Esophagus squamous epithelium (tissue), 5 donors: ENCODE results near the gene LCAT. TPM values are rescaled to one million over a fixed set of nuclear protein-coding genes. Genes with fewer than 3 reads are reported as not detected.
A peak's percentile ranks its signal among the peaks of the same experiment; 100 is the strongest.

Source experiments
- DNase-seq: peaks from one replicate; lab custom pipeline; 2025; lab: John Stamatoyannopoulos, UW
- H3K27ac ChIP-seq, 4 donors: fragments of 200-600 bp; sonication (generic); one replicate each; pipeline ENCODE4 v1.5.1; 2016 to 2019; ENCODE audit warnings: mild to moderate bottlenecking in 1 of 4
- H3K27me3 ChIP-seq, 4 donors: fragments of 200-600 bp; sonication (generic); 1 replicate in 3 of 4; 2 replicates in 1 of 4; pipeline versions ENCODE4 v1.5.1 to v1.6.0; 2017 to 2021; ENCODE audit warnings: antibody characterized with exemption in 1 of 4
- H3K36me3 ChIP-seq, 3 donors: fragments of 200-600 bp; sonication (generic); one replicate each; pipeline ENCODE4 v1.5.1; 2016 to 2019
- H3K4me1 ChIP-seq, 3 donors: fragments of 200-600 bp; sonication (generic); one replicate each; pipeline ENCODE4 v1.5.1; 2017 to 2019
- H3K4me3 ChIP-seq, 4 donors: fragments of 200-600 bp; sonication (generic); 1 replicate in 3 of 4; 2 replicates in 1 of 4; pipeline ENCODE4 v1.5.1; 2016 to 2019; ENCODE audit warnings: mild to moderate bottlenecking in 2 of 4, moderate library complexity in 1 of 4
- H3K9me3 ChIP-seq, 3 donors: fragments of 200-600 bp; sonication (generic); one replicate each; pipeline ENCODE4 v1.5.1; 2016 to 2019
- POLR2A ChIP-seq, 4 donors: fragments of 450-650 bp; IDR thresholded peaks; one replicate each; pipeline ENCODE4 v1.6.1; 2017; ENCODE audit warnings: antibody characterized with exemption in 4 of 4, mild to moderate bottlenecking in 4 of 4, moderate library complexity in 3 of 4
- WGBS, 2 donors: methylation state at CpG; one replicate each; pipeline ENCODE4 v1.1.5; 2018; 5-methylcytosine and 5-hydroxymethylcytosine counted together
- intact Hi-C: fragments of 100-400 bp; cut with DNase I; formaldehyde crosslinking; loops from one replicate; pipeline ENCODE4 v1.15.0; 2022
- total RNA-seq, 4 donors: library from RNA; depleted of rRNA; stranded (reverse); fragments of >200 nt; gene quantifications; one replicate each; pipeline ENCODE4 v1.1.0, GENCODE V29; 2016
- TF ChIP-seq, protein P1 (sequence below), 6 experiments: fragments of 450-650 bp in 4 of 6; fragments of 200-600 bp in 2 of 6; sonication (generic) in 2 of 6; IDR thresholded peaks; one replicate each; pipeline ENCODE4 v1.5.1; 2016 to 2019; ENCODE audit warnings: antibody characterized with exemption in 6 of 6, mild to moderate bottlenecking in 4 of 6, moderate library complexity in 4 of 6
- donor health status: DM: yes; HTN: yes; CAD: no.

LCAT gene
- total RNA-seq, 4 donors from 2014 or later, result 1.2 to 12.4 (median 3.8) TPM

- H3K36me3 ChIP-seq, result peaks cover 24 to 100% (median 51%) of the 10 kb centered on the region in 3 donors
- intact Hi-C loops, result no loop called here
- 86 to 88% methylated on average over 1 to 6 of the region's 11 CpGs for WGBS, 2 donors
- TF ChIP-seq, protein P1, sequence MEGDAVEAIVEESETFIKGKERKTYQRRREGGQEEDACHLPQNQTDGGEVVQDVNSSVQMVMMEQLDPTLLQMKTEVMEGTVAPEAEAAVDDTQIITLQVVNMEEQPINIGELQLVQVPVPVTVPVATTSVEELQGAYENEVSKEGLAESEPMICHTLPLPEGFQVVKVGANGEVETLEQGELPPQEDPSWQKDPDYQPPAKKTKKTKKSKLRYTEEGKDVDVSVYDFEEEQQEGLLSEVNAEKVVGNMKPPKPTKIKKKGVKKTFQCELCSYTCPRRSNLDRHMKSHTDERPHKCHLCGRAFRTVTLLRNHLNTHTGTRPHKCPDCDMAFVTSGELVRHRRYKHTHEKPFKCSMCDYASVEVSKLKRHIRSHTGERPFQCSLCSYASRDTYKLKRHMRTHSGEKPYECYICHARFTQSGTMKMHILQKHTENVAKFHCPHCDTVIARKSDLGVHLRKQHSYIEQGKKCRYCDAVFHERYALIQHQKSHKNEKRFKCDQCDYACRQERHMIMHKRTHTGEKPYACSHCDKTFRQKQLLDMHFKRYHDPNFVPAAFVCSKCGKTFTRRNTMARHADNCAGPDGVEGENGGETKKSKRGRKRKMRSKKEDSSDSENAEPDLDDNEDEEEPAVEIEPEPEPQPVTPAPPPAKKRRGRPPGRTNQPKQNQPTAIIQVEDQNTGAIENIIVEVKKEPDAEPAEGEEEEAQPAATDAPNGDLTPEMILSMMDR (IDR thresholded peaks at IDR 0.05), result no peak
- no peak for TF ChIP-seq POLR2A (IDR thresholded peaks at IDR 0.05)
- DNase-seq, result no peak
- H3K9me3 ChIP-seq, result no peaks in the 10 kb centered on the region
- no peak overlapping the region for H3K4me3 ChIP-seq
- H3K27ac ChIP-seq, result no peak overlapping the region
- H3K27me3 ChIP-seq, result no peaks in the 10 kb centered on the region
- H3K4me1 ChIP-seq, result peaks cover 0 to 42% (median 12%) of the 10 kb centered on the region in 3 donors
Observed at GRCh38 chr16:67949645-67950044, 5.7 kb upstream of the LCAT start.

- Histone ChIP-seq H3K36me3 (peaks cover 24 to 99% (median 51%) of the 10 kb centered on the region in 3 donors), H3K27me3 (no peaks in the 10 kb centered on the region), H3K9me3 (no peaks in the 10 kb centered on the region), H3K27ac (peak overlapping the region in 1 of 4 donors; percentile 3), H3K4me3 (no peak overlapping the region), H3K4me1 (peaks cover 0 to 54% (median 22%) of the 10 kb centered on the region in 3 donors)
- no peak for DNase-seq
- intact Hi-C loops, result no loop called here
- no peak for TF ChIP-seq POLR2A (IDR thresholded peaks at IDR 0.05)
- TF ChIP-seq, protein P1 (IDR thresholded peaks at IDR 0.05), result no peak
- 35 to 68% methylated on average over 2 to 9 of the region's 15 CpGs for WGBS, 2 donors
Observed at GRCh38 chr16:67948015-67948414, 4.1 kb upstream of the LCAT start.

GRCh38 chr16:67946966-67947558 is 3.1 kb upstream of the LCAT start:
- 93 to 98% methylated on average over 8 to 19 of the region's 28 CpGs for WGBS, 2 donors

GRCh38 chr16:67946128-67946569 is 2.2 kb upstream of the LCAT start:
- H3K36me3 ChIP-seq, result peaks cover 24 to 99% (median 45%) of the 10 kb centered on the region in 3 donors
- intact Hi-C loops, result no loop called here
- no peak for DNase-seq
- no peaks in the 10 kb centered on the region for H3K9me3 ChIP-seq
- TF ChIP-seq POLR2A (IDR thresholded peaks at IDR 0.05), result no peak
- TF ChIP-seq, protein P1 (IDR thresholded peaks at IDR 0.05), result no peak
- H3K4me3 ChIP-seq, result no peak overlapping the region
- no peaks in the 10 kb centered on the region for H3K27me3 ChIP-seq
- H3K4me1 ChIP-seq, result peaks cover 0 to 60% (median 16%) of the 10 kb centered on the region in 3 donors
- WGBS, 2 donors, result 100% methylated on average over 1 of the region's 20 CpGs; no CpG with 5 or more reads in 1 of the 2 donors
- no peak overlapping the region for H3K27ac ChIP-seq

More at GRCh38 chr16:67946966-67947558, 3.1 kb upstream of the LCAT start:
- H3K27ac ChIP-seq, result no peak overlapping the region
- no peak for DNase-seq
- peaks cover 0 to 60% (median 22%) of the 10 kb centered on the region in 3 donors for H3K4me1 ChIP-seq
- H3K4me3 ChIP-seq, result no peak overlapping the region
- H3K9me3 ChIP-seq, result no peaks in the 10 kb centered on the region
- TF ChIP-seq, protein P1 (IDR thresholded peaks at IDR 0.05), result no peak
- TF ChIP-seq POLR2A (IDR thresholded peaks at IDR 0.05), result no peak
- peaks cover 24 to 99% (median 51%) of the 10 kb centered on the region in 3 donors for H3K36me3 ChIP-seq
- H3K27me3 ChIP-seq, result no peaks in the 10 kb centered on the region
- intact Hi-C loops, result no loop called here

DNA sequence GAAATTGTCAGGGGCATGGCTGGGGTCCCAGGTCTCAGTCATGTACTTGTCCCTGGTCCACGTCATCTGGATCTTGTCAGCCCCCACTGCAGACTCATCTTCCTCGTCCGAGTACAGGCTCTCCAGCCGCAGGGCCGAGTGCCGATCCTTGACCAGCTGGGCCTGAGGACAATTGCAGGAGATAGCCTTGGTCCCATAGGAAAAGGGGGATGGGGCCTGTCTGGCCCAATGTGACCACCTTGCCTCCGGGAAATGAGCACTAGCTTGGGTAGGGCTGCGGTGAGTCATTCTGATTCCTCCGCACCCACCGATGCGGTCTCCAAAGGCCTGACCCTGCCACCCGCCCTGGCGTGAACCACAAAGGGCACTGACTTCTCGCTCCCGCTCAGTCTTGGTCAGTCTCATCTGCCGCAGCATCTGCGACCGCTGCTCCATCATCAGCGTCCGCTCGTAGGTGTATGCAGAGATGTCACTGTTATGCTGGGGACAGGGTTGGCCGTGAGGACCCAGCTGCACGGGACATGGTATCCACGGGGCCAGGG is 1.5 kb upstream of the LCAT start:
- DNase-seq, result no peak
- Histone ChIP-seq H3K27me3 (no peaks in the 10 kb centered on the region), H3K4me1 (peaks cover 0 to 59% (median 16%) of the 10 kb centered on the region in 3 donors), H3K27ac (peak overlapping the region in 1 of 4 donors; percentile 88), H3K9me3 (no peaks in the 10 kb centered on the region), H3K4me3 (no peak overlapping the region), H3K36me3 (peaks cover 24 to 93% (median 38%) of the 10 kb centered on the region in 3 donors)
- no peak for TF ChIP-seq POLR2A (IDR thresholded peaks at IDR 0.05)
- TF ChIP-seq, protein P1 (IDR thresholded peaks at IDR 0.05), result no peak
- intact Hi-C loops, result no loop called here
- WGBS, 2 donors, result 81% methylated on average over 7 of the region's 24 CpGs; no CpG with 5 or more reads in 1 of the 2 donors
